GM10248 (cell line): Measurements from ENCODE around the gene DYNLRB2.

Experiments used
- CTCF ChIA-PET: fragments of 300-600 bp; sonication (Branson Sonifier 250); formaldehyde crosslinking; extraction: SDS; loops from one replicate; lab custom pipeline; 2021; ENCODE audit warnings: antibody characterized with exemption; lab: Yijun Ruan, JAX
- POLR2A ChIA-PET: fragments of 350-650 bp; sonication (Branson Sonifier 250); formaldehyde crosslinking; extraction: SDS; loops from one replicate; lab custom pipeline; 2020; ENCODE audit warnings: antibody characterized with exemption; lab: Yijun Ruan, JAX
- DNase-seq: peaks from one replicate; pipeline ENCODE4 v3.0.0; 2012; ENCODE audit errors: extremely low spot score
- TF ChIP-seq, protein P1 (sequence below): IDR thresholded peaks from 2 replicates; pipeline ENCODE4 v1.5.1; 2012; ENCODE audit warnings: mild to moderate bottlenecking, low read depth; ENCODE audit errors: extremely low read depth, missing control alignments, control extremely low read depth

Gene DYNLRB2

GRCh38 chr16:80511824-80512592, 28.8 kb upstream of the DYNLRB2 start:
- ChIA-PET CTCF (interaction anchor here (13.5 kb wide), 1 partner anchor 15 kb away, joined by 104 read pairs; no protein-coding TSS in a partner anchor), POLR2A (no interaction called here)
- no peak for DNase-seq
- TF ChIP-seq, protein P1, sequence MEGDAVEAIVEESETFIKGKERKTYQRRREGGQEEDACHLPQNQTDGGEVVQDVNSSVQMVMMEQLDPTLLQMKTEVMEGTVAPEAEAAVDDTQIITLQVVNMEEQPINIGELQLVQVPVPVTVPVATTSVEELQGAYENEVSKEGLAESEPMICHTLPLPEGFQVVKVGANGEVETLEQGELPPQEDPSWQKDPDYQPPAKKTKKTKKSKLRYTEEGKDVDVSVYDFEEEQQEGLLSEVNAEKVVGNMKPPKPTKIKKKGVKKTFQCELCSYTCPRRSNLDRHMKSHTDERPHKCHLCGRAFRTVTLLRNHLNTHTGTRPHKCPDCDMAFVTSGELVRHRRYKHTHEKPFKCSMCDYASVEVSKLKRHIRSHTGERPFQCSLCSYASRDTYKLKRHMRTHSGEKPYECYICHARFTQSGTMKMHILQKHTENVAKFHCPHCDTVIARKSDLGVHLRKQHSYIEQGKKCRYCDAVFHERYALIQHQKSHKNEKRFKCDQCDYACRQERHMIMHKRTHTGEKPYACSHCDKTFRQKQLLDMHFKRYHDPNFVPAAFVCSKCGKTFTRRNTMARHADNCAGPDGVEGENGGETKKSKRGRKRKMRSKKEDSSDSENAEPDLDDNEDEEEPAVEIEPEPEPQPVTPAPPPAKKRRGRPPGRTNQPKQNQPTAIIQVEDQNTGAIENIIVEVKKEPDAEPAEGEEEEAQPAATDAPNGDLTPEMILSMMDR, result no peak

- ChIA-PET POLR2A (no interaction called here), CTCF (interaction anchor here (13.5 kb wide), 1 partner anchor 14 kb away, joined by 104 read pairs; no protein-coding TSS in a partner anchor)
- DNase-seq, result no peak
Measured at GRCh38 chr16:80512593-80512853, 28.3 kb upstream of the DYNLRB2 start.

DNA sequence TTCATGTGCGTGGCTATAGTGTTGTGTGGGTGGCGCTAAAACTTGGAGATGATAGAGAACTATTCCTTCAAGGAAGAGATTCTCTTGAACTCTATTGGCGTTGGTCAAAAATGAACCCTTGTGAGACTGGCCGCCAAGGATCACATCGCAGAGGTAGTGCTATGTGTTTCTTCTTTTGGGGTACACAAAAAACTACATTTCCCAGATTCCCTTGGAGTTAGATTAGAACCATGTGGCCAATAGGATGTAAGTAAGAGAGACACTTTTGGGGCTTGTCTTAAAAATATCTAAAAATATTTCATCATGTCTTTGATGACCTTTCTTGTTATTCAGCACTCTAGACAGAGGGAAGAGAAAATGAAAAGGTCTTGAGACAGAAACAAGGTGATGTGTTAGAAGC, 25.4 kb upstream of the DYNLRB2 start:
- CTCF ChIA-PET, result interaction anchor here (0.6 to 13.5 kb wide), 2 partner anchors 10 to 11 kb away, joined by 3 to 104 read pairs; no protein-coding TSS in a partner anchor
- TF ChIP-seq, protein P1, result no peak
- no peak for DNase-seq
- POLR2A ChIA-PET, result no interaction called here

More at GRCh38 chr16:80512593-80512853, 28.3 kb upstream of the DYNLRB2 start:
- TF ChIP-seq, protein P1, result no peak

GRCh38 chr16:80517846-80518245, 22.9 kb upstream of the DYNLRB2 start:
- TF ChIP-seq, protein P1, result no peak
- POLR2A ChIA-PET, result no interaction called here
- CTCF ChIA-PET, result interaction anchor here (13.5 kb wide), 1 partner anchor 9 kb away, joined by 104 read pairs; no protein-coding TSS in a partner anchor
- no peak for DNase-seq

DNA sequence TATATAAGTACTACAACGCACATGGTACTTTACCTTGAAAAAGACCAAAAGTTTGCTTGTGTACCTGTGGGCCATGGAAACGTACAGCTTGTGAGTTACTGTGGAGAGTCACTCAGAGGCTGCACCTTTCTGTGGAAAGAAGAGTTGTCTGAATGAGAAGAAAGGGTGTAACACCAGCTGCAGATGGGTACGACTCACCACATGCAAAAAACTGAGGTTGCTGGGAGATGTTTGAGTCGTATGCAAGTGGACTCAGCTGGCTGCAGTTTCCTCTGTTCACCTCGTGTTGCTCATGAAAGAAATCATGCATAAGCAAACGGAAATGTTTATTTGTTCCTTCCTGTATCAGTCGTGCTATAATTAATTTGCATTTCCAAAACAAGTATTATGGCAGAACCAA, 22.4 kb upstream of the DYNLRB2 start:
- CTCF ChIA-PET, result interaction anchor here (13.5 kb wide), 1 partner anchor 8 kb away, joined by 104 read pairs; no protein-coding TSS in a partner anchor
- no peak for DNase-seq
- POLR2A ChIA-PET, result no interaction called here

GRCh38 chr16:80519189-80519588, 21.6 kb upstream of the DYNLRB2 start:
- TF ChIP-seq, protein P1, result no peak
- ChIA-PET POLR2A (no interaction called here), CTCF (interaction anchor here (13.5 kb wide), 1 partner anchor 8 kb away, joined by 104 read pairs; no protein-coding TSS in a partner anchor)
- DNase-seq, result no peak

More for the DNA sequence above, 22.4 kb upstream of the DYNLRB2 start:
- TF ChIP-seq, protein P1, result no peak
